SK-N-DZ (cell line): ENCODE results near the gene CDKN2D.
A peak's percentile ranks its signal among the peaks of the same experiment; 100 is the strongest.
"Not testable (repeated sequence)": the region's sequence is repeated elsewhere in the genome, so short reads cannot be mapped to it uniquely, and the experiment has no call there.

Source experiments
- DNase-seq: peaks from one replicate; pipeline ENCODE4 v3.0.0-alpha.2; 2015; ENCODE audit warnings: low spot score

CDKN2D gene

GRCh38 chr19:10552510-10553053 lies 16.2 kb downstream of the CDKN2D start:
- no peak for DNase-seq

- no peak for DNase-seq
These were observed 17.0 kb downstream of the CDKN2D start for GRCh38 chr19:10551698-10552301.

DNA sequence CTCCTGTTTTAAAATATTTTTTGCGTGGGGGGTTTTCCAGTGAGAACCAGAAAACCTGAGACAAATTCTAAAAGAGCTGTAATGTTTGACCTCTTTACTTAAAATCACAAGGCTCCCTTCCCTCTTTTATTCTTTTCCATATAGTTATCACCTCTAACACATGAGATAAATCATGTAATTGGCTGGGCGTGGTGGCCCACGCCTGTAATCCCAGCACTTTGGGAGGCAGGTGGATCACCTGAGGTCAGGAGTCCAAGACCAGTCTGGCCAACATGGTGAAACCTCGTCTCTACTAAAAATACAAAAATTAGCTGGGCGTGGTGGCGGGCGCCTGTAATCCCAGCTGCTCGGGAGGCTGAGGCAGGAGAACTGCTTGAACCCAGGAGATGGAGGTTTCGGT lies 17.8 kb downstream of the CDKN2D start:
- not testable (repeated sequence) for DNase-seq

DNA sequence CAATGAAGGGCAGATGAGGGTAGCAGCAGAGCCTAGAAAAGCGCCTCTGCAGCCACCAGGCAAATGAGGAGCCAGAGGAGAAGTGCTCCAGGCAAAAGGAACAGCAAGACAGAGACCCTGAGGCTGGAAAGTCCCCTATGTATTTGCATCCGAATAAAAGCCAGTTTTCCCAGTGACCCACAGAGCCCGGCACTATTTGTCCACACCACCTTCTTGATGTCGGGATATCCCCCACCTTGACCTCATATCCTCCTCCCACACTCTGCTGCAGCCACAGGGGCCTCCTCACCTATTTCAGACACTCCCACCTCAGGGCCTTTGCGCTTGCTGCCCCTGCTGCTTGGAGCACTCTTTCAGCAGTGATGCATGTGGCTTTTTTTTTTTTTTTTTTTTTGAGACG lies 18.4 kb downstream of the CDKN2D start:
- no peak for DNase-seq

- no peak for DNase-seq
These were observed 19.0 kb downstream of the CDKN2D start for GRCh38 chr19:10549733-10550132.

DNA sequence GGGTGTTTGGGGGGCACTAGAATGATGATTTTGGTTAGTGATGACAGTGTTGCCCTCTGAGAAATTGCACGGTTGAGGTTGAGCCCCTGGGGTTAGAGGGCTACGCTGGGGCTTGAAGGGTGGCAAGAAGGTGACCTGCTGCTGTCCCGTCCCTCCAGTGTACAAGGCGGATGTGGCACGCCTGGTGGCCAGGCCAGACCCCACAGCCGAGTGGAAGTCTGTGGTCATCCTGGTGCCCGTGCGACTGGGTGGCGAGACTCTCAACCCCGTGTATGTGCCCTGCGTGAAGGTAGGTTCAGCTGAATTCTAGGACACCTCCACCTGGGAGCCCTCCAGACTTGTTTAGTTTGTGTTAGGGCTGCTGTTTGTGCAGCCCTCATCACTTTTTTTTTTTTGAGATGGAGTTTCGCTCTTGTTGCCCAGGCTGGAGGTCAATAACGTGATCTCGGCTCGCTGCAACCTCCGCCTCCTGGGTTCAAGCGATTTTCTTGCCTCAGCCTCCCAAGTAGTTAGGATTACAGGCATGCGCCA lies 20.0 kb downstream of the CDKN2D start:
- no peak for DNase-seq

- no peak for DNase-seq
These were observed 22.0 kb downstream of the CDKN2D start for GRCh38 chr19:10546817-10547216.

GRCh38 chr19:10544753-10545251 lies 24.0 kb downstream of the CDKN2D start:
- DNase-seq = no peak

DNA sequence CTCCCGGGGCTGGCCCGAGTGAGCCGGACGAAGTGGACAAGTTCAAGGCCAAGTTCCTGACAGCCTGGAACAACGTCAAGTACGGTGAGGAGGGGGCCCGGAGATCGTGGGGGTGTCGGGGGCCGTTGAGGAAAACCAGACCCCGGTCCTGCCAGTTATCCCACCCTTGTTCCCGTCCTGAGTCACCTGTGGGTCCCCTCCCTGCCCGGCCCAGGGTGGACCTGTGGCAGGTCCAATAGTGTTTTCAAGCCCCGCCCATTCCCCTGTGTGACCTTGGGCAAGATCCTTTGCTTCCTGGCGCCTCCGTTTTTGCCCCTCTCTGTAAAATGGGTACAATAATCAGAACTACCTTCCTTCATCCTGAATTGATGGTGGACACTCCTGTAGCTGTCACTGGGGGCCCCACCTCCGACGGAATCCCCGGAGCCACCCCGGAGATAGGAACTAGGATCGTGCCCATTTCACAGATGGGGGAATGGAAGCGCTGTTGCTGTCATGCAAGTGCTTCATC lies 24.5 kb downstream of the CDKN2D start:
- DNase-seq = no peak

DNA sequence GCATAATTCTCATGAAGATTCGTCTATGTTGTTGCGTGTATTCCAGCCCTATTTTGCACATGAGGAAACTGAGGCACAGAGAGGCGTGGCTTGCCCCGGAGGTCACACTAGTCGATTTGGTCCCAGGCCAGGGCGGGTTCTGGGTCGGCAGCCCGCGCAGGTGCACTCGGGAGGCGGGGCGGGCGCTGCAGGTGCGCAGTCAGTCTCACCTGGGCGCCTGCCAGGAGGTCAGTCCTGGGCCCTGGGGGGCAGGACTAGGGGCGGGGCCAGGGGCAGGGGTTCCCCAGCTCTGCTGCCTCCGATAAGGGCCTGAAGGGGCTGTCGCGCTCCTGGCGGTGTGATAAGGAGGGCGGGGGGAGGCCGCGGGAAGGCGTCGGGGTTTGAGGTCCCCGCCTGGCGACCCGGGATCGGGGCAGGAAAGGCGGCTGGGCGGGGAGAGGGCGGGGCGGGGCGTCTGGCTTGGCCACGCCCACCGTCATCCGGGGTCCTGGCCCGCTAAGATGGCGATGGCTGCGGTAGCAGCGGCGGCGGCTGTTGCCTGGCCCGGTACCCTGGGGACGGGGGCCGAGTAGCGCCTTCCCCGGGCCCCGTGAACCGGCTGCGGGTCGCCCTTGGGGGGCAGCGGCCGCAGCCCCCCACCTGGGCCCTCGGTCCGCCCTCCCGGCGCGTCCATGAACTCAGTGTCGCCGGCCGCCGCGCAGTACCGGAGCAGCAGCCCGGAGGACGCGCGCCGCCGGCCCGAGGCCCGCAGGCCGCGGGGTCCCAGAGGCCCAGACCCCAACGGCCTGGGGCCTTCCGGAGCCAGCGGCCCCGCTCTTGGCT lies 25.1 kb downstream of the CDKN2D start, which contains the start of gene ATG4D:
Gene ATG4D, plus strand, starts transcription at position 485 of the 822 bp plus-strand sequence. Its CDS starts 187 bp downstream, at position 672.
- DNase-seq = peak; percentile 74

- DNase-seq = no peak
These were observed 25.7 kb downstream of the CDKN2D start for GRCh38 chr19:10543059-10543419.

DNA sequence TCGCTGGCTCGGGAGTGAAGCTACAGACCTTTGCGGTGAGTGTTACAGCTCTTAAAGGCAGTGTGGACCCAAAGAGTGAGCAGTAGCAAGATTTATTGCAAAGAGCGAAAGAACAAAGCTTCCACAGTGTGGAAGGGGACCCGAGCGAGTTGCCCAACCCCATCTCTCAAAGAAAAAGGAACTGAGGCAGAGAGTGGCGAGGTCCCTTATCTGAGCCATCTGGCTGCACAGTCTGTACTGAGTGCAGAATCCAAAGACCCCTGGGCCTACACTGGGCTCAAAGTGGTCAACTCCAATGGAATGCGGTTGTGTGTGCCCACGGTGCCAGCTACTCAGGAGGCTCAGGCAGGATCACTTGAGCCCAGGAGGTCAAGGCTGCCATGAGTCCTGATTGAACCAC lies 29.8 kb downstream of the CDKN2D start:
- DNase-seq = not testable (repeated sequence)

DNA sequence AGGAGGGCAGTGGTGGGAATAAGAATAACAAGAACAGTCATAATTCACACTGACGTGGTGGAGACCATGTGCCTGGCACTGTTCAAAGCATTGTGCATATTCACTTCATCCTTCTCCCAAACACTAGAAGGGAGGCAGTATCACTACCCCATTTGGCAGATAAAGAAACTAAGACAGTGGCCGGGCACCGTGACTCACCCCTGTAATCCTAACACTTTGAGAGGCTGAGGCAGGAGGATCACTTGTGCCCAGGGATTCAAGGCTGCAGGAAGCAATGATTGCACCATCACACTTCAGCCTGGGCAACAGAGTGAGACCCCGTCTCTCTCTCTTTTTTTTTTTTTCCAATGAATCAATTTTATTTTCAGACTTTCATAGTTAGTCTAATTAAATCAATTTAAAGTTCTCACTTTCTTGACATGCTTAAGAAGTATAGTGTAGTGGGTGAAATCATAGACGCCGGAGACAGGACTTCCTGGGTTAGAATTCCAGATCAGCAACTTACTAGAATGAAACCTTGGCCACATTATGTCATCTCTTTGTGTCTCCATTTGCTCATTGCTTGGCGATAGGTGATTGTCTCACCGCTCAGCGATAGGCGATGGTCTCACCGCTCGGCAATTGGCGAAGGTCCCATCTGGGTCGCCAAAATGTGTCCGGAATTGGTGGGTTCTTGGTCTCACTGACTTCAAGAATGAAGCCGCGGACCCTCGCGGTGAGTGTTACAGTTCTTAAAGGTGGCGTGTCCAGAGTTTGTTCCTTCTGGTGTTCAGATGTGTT lies 30.4 kb downstream of the CDKN2D start:
- no peak for DNase-seq

DNA sequence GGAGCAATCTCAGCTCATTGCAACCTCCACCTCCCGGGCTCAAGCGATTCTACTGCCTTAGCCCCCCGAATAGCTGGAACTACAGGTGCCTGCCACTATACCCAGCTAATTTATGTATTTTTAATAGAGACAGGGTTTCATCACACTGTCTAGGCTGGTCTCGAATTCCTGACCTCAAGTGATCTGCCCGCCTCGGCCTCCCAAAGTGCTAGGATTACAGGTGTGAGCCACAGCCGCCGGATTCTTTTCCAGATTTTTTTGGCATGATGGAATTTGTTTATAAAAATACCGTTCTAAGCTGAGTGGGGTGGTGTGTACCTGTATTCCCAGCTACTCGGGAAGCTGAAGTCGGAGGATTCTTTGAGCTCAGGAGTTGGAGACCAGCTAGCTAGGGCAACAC lies 31.1 kb downstream of the CDKN2D start:
- no peak for DNase-seq

DNA sequence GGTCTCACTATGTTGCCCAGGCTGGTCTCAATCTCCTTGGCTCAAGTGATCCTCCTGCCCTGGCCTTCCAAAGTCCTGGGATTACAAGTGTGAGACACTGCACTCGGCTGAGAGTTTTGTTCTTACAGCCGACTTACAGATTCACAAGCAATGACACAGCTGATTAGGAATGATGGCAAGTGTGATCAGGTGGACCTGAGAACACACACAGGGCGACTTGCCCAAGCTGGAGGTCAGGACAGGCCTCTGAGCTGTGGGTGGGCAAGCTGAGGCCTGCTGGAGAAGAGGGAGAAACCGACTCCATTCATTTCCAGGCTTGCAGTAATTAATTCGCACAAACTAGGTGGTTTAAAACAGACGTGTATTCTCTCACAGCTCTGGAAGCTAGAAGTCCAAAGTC lies 33.2 kb downstream of the CDKN2D start:
- DNase-seq = no peak

GRCh38 chr19:10533646-10534386 lies 35.0 kb downstream of the CDKN2D start:
- no peak for DNase-seq

DNA sequence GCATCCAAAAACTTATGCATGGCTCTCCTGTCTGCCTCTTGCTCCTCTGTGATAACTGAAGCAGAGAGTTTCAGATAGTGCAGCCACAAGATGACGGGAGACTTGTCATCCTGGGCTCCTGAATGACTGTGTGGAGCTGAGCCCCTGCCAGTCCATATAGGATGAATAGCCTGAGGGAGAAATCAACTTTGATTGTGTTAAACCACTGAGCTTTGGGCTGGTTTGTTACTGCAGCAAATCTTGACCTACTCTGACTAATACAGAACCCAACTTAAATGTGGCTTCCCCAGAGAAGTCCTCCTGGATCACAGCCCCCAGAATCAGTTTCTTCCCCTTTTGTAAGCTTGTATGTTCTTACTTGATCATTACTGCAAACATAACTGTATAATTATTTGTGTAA lies 36.3 kb downstream of the CDKN2D start:
- DNase-seq = no peak

GRCh38 chr19:10526887-10527286 lies 41.9 kb downstream of the CDKN2D start:
- not testable (repeated sequence) for DNase-seq

- DNase-seq = no peak
These were observed 43.1 kb downstream of the CDKN2D start for GRCh38 chr19:10525636-10526035.

DNA sequence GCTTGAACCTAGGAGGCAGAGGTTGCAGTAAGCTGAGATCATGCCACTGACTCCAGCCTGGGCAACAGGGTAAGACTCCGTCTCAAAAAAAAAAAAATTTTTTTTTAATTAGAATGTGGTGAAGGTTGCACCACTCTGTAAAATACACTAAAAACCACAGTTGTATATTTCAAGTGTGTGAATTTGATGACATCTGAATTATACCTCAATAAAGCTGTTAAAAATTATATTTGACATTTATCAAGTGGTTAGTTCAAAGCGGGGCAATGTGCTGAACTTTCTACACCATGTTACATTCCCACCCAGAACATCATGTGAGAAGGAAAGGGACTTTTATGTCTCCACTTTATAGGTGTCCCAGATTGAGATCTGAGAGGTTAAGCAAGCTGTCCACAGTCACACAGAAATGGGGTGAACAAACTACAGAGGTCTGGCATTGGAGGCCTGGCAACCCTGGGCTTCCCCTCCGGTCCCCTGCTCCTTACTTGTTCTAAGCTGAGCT lies 45.6 kb downstream of the CDKN2D start:
- DNase-seq = no peak
